ENCODE results near the gene RPS27L.
"Not testable (repeated sequence)": the region's sequence is repeated elsewhere in the genome, so short reads cannot be mapped to it uniquely, and the experiment has no call there.

RPS27L gene

GRCh38 chr15:63098901-63099300, 58.4 kb downstream of the RPS27L start:
- DNase-seq (ENCODE audit: low read depth) = not testable (repeated sequence)
